Stomach (tissue), 4 donors: ENCODE results near the gene LBHD1.

Experiments
- EP300 ChIP-seq: sonication (generic); formaldehyde crosslinking; IDR thresholded peaks from one replicate; pipeline ENCODE4 v1.6.1; 2017; ENCODE audit warnings: antibody characterized with exemption
- POLR2A ChIP-seq, 4 donors: fragments of 450-650 bp; IDR thresholded peaks; one replicate each; pipeline ENCODE4 v1.6.1; 2016; ENCODE audit warnings: antibody characterized with exemption in 4 of 4, control low read depth in 2 of 4, mild to moderate bottlenecking in 1 of 4, moderate library complexity in 1 of 4

DNA sequence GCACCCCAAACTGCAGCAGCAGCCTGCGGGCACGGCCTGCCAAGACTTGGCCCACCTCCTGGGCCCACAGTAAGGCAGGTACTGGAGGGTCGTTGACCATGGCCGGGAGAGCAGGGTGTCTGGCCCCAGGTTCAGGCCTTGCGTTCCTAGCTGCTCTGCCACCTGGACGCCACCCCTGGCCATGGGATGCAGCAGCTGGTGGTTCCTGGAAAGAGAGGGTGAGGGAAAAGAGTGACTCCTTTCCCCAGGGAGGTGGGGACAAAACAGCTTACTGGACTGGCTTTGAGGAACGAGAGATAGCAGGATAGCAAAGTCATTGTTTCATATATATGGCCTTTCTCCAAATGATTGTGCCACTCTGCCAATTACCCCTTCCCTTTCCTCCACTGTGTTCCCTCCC is 33.3 kb upstream of the LBHD1 start:
- no peak for TF ChIP-seq EP300
- no peak for TF ChIP-seq POLR2A (IDR thresholded peaks at IDR 0.05)
